Measurements from ENCODE around the gene RIC3.

RIC3 gene

DNA sequence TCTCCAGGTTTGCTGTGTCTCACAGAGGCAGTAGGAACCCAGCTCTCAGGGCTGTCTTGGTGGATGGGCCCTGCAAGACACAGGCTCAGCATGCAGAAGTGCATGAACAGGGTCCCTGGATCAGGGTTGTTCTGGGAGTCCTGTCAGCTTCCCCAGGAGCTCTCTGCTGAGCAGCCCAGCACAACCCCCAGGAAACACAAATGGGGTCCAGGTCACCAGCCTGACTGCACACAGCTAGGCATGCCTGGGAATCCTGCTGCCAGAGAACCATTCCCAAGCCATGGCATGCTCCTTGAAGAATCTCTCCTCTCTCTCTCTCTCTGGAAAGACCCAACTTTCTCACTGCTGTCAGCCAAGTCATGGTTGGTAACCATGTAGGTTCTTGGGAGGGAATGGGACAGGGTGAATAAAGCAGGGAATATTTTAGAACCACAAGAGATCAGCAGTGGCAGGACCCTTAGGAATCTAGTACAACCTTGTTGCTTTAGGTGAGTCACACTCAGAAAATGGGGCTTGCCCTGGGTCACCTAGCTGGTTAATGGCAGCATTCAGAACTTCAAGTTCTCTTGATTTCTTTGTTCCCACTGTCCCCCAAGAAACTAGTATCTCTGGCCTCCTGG, 66.4 kb downstream of the RIC3 start:
- DNase-seq: no peak

- DNase-seq: no peak
Observed at GRCh38 chr11:8101421-8101820, 67.4 kb downstream of the RIC3 start.

- DNase-seq: no peak
Observed at GRCh38 chr11:8100605-8101004, 68.2 kb downstream of the RIC3 start.

GRCh38 chr11:8100158-8100557, 68.7 kb downstream of the RIC3 start:
- no peak for DNase-seq

GRCh38 chr11:8099291-8099899, 69.4 kb downstream of the RIC3 start:
- DNase-seq: peak in 1 of 2 experiments; percentile 49

- no peak for DNase-seq
Observed at GRCh38 chr11:8098879-8099278, 69.9 kb downstream of the RIC3 start.

GRCh38 chr11:8098361-8098760, 70.5 kb downstream of the RIC3 start:
- DNase-seq: no peak

- no peak for DNase-seq
Observed at GRCh38 chr11:8097926-8098325, 70.9 kb downstream of the RIC3 start.

DNA sequence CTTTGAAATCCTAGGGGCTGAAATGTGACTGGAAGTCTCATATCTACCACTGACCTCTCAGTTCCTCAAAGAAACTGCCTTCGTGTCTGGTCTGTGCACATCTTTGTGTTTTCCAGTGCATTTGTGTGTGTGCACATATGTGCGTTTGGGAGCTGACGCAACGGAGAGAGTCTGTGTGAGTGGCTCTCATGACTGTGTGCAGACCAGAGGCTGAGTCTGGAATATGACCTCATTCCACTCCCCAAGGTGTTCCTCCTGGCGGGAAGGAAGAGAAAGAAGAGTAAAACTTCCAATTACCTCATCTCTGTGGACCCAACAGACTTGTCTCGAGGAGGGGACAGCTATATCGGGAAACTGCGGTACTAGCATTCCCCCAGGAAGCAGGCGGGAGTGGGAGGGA, 71.4 kb downstream of the RIC3 start:
- DNase-seq: no peak

DNA sequence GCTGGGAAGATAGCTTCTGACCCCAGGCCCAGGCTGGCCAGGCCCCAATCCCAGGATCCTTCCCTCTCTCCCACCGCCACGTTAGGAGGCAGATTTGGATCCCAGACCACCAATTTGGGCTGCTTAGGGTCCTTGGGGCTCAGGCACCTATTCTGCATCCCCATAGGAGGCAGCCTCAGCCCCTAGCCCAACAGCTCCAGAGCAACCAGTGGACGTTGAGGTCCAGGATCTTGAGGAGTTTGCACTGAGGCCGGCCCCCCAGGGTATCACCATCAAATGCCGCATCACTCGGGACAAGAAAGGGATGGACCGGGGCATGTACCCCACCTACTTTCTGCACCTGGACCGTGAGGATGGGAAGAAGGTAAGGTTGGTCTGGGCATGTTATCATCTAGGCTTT, 71.8 kb downstream of the RIC3 start:
- DNase-seq: no peak

DNA sequence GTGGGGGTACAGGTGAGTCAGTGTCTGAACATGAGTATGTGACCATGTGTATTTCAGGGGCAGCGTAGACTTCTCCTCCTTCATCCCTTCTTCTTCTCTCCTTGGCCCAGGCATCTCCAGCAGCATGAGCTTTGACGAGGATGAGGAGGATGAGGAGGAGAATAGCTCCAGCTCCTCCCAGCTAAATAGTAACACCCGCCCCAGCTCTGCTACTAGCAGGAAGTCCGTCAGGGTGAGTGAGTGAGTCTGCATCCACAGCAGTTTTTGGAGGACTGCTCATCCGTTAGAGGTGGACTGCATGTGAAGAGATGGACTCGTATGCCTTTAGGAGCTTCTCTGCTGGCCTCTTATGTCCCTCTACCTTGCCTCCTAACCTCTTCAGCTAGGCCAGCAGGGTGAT, 72.2 kb downstream of the RIC3 start:
- no peak for DNase-seq

DNA sequence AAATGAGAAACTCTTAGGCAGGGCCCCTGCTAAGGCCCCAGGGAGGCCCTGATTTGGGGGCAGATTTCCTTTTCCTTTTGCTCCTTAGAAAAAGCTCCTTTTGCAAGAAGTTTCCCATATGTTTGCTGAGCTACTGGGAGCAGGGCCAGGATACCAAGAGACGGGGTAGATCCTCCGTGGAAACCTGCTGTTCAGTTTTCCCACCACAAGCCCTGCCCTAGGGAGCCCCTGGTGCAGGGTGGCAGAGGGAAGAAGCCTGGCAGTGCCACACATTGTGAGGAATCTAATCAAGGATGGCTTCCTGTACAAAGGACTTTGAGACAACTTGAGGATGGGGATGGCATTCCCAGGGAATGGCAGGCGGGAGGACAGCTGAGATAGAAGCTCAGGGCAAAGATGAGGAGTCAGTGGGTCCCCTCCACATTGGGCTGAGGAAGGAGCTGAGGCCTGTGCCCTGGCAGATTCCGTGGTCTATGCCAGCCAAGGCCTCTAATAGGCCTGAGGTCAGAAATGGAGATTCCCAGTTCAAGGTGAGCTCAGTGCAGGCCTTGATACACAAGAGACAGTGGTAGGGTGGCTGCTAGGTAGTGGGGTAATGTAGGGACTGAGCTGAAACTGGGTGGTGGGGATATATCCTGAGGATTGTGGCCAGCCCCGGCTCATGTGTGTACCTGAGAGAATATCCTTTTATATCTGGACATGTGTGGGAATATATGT, 72.9 kb downstream of the RIC3 start:
- DNase-seq: no peak

DNA sequence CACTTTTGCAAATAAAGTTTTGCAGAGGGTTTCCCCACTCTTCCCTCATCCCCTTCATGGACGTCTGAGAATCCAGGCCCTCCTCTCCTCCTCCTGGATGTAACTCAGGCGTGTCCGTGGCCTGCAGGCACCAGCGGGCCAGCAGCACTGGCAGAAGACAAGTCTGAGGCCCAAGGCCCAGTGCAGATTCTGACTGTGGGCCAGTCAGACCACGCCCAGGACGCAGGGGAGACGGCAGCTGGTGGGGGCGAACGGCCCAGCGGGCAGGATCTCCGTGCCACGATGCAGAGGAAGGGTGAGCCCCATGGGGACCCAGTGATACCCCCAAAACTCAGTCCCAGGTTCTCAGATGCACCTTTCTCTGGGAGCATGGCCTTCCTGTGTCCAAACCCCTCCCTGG, 73.5 kb downstream of the RIC3 start:
- DNase-seq: no peak

DNA sequence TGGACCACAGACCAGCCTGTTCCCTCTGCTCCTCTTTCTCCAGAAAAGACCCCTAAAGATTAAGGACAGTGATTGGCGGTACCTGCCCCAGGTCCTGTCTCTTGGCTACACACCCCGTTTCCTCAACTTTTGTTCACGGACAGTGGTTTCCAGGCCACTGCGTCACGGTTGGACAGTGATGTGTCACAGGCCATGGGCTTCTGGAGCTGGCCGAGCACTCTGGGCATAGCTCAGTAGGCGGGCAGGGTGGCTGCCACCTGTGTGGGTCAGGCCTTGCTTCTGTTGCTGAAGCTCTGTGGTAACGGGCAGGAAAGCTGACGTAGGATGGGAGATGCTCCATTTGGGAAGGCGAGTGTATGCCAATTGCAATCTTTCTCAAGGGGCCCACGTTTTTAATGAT, 74.2 kb downstream of the RIC3 start:
- no peak for DNase-seq

DNA sequence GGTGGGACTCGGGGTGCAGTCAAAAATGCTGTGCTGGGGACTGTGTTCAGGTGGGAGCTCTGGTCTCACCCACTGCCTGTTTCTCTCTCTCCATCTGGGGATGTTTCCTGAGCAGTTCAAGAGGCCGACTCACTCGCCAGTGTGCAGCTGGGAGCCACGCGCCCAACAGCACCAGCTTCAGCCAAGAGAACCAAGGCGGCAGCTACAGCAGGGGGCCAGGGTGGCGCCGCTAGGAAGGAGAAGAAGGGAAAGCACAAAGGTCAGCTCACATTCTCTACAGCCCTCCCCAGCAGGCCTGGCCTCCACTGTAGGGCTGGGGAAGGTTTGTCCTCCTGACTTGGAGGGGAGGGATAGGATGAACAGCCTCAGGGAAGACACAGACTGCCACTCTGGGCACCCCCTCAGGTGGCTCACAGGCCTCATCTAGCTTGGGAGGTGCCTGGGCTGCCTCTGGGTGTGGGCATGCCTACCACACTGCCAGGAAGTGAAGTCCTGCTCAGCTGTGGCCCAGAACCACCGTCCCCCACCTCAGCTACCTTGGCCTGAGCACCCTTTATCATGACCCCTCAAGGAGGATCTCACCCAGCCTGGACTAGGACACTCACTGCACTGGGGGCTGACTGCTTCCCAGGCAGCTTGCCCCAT, 74.8 kb downstream of the RIC3 start:
- DNase-seq: no peak

GRCh38 chr11:8092587-8093424, 76.0 kb downstream of the RIC3 start:
- DNase-seq: peak in 1 of 2 experiments; percentile 31

- DNase-seq: no peak
Observed at GRCh38 chr11:8091721-8092120, 77.1 kb downstream of the RIC3 start.

DNA sequence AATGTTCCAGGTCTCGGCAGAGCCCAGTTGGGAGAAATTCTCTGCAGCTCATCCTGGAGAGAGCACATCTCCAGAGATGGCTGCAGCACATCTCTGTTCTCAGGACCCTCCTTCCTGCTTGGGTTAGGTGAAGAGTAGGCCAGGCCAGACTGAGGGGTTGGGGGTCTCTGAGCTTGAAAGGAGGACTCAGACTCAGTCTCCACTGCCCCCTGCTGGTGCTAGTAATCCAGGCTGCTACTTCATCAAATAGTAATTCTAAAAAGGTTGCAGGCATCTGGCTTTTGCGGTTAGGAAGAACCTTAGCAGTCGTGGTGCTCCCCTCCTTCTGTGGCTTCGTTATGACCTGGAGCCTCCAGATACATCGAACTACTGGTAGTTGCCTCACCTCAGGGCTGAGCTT, 78.1 kb downstream of the RIC3 start:
- DNase-seq: peak in 1 of 2 experiments; percentile 11

DNA sequence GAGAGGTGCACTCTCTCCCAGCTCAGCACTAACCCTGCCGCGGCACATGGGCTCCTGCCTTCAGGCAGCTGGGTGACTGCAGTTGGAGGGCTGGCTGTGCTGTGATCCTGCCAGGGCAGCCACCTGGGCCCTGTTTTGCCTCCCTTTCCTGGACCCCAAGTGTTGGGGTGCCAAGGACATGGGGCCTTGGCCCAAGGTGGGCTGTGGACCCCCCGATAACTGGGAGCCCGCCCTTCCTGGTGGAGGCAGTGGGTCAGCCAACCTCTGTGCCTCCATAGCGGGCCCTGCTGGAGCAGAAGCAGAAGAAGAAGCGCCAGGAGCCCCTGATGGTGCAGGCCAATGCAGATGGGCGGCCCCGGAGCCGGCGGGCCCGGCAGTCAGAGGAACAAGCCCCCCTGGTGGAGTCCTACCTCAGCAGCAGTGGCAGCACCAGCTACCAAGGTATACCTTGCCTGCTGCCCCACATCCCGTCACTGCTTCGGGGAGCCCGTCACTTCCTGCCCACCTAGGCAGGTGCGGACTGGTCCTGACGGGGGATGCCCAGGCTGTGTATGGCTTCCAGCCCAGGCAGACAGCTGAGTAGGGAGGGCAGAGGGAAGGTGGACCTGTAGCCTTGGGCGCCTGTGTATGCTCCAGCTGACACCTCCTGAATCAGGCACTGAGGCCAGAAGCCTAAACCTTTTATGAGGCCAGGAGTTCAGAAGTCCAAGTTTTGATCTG, 78.9 kb downstream of the RIC3 start:
- no peak for DNase-seq

GRCh38 chr11:8087756-8088155, 81.1 kb downstream of the RIC3 start:
- no peak for DNase-seq

DNA sequence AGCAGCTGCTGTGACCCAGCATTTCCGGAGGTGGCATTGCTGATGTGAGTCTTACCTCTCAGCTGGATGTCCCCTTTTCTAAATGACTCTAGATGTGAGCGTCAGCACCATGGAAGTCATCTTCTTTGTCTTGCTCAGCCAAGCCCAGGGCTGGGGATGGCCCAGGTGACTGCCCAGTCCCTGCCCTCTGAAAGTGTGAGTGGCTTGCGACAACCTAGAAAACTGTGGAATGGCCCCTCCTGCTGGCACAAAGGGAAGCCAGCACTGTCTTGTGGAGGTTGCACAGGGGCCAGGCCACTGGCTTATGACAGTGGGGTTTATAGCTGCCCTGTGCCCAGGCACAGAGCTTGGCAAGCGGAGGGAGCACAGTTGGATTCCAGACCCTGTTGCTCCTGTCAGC, 81.6 kb downstream of the RIC3 start:
- DNase-seq: no peak

DNA sequence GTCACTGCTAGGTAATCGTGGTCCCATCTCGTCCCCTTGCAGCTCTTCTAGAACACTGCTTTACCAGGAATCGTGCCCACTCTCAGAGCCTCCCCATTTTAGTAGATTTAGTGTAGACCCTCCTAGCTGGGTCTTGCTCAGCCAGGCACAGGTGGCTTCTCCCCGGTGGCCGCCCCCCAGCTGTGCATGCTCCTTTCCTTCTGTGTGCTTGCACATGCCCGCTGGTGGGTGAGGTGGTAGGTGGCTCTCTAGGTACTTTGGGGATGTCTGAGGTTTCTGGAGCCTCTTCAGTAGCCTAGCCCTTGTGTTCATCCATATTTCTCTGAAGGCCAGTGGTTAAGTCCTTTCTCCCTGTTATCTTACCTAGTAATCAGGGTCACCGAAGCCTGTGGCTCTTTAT, 82.3 kb downstream of the RIC3 start:
- DNase-seq: no peak

All from SW 1271 (cell line).